ENCODE data around the gene CTH.

CTH gene

GRCh38 chr1:70384542-70384941, 26.5 kb upstream of the CTH start:
- no peaks in the 10 kb centered on the region for H3K9me3 ChIP-seq (ENCODE audit: severe bottlenecking)
- no peak overlapping the region for H3K4me3 ChIP-seq (ENCODE audit: severe bottlenecking)
- ATAC-seq (ENCODE audit: low read depth) (no peak), DNase-seq (ENCODE audit: low spot score) (no peak)
- no peak overlapping the region for H3K27ac ChIP-seq (ENCODE audit: poor library complexity, severe bottlenecking)
- no peaks in the 10 kb centered on the region for H3K36me3 ChIP-seq (ENCODE audit: low read depth)
- H3K4me1 ChIP-seq (ENCODE audit: insufficient read depth, poor library complexity, severe bottlenecking), result no peaks in the 10 kb centered on the region
- H3K27me3 ChIP-seq (ENCODE audit: insufficient read depth, poor library complexity, severe bottlenecking), result no peaks in the 10 kb centered on the region
- no peak for TF ChIP-seq CTCF (IDR thresholded peaks at IDR 0.05; ENCODE audit: poor library complexity, severe bottlenecking)

- TF ChIP-seq CTCF (IDR thresholded peaks at IDR 0.05; ENCODE audit: poor library complexity, severe bottlenecking), result no peak
- no peaks in the 10 kb centered on the region for H3K27me3 ChIP-seq (ENCODE audit: insufficient read depth, poor library complexity, severe bottlenecking)
- H3K9me3 ChIP-seq (ENCODE audit: severe bottlenecking), result no peaks in the 10 kb centered on the region
- H3K36me3 ChIP-seq (ENCODE audit: low read depth), result no peaks in the 10 kb centered on the region
- ATAC-seq (ENCODE audit: low read depth), result no peak
- DNase-seq (ENCODE audit: low spot score), result no peak
- H3K4me1 ChIP-seq (ENCODE audit: insufficient read depth, poor library complexity, severe bottlenecking), result no peaks in the 10 kb centered on the region
- H3K4me3 ChIP-seq (ENCODE audit: severe bottlenecking), result no peak overlapping the region
- H3K27ac ChIP-seq (ENCODE audit: poor library complexity, severe bottlenecking), result no peak overlapping the region
Measured at GRCh38 chr1:70385477-70385876, 25.6 kb upstream of the CTH start.

GRCh38 chr1:70386121-70386520, 24.9 kb upstream of the CTH start:
- H3K9me3 ChIP-seq (ENCODE audit: severe bottlenecking), result no peaks in the 10 kb centered on the region
- TF ChIP-seq CTCF (IDR thresholded peaks at IDR 0.05; ENCODE audit: poor library complexity, severe bottlenecking), result no peak
- no peaks in the 10 kb centered on the region for H3K36me3 ChIP-seq (ENCODE audit: low read depth)
- H3K27ac ChIP-seq (ENCODE audit: poor library complexity, severe bottlenecking), result no peak overlapping the region
- H3K27me3 ChIP-seq (ENCODE audit: insufficient read depth, poor library complexity, severe bottlenecking), result no peaks in the 10 kb centered on the region
- DNase-seq (ENCODE audit: low spot score) (no peak), ATAC-seq (ENCODE audit: low read depth) (no peak)
- no peak overlapping the region for H3K4me3 ChIP-seq (ENCODE audit: severe bottlenecking)
- H3K4me1 ChIP-seq (ENCODE audit: insufficient read depth, poor library complexity, severe bottlenecking), result no peaks in the 10 kb centered on the region

GRCh38 chr1:70387507-70387906, 23.6 kb upstream of the CTH start:
- ATAC-seq (ENCODE audit: low read depth), result no peak

GRCh38 chr1:70392626-70393025, 18.4 kb upstream of the CTH start:
- Histone ChIP-seq H3K27ac (ENCODE audit: poor library complexity, severe bottlenecking) (no peak overlapping the region), H3K36me3 (ENCODE audit: low read depth) (no peaks in the 10 kb centered on the region), H3K27me3 (ENCODE audit: insufficient read depth, poor library complexity, severe bottlenecking) (no peaks in the 10 kb centered on the region), H3K4me3 (ENCODE audit: severe bottlenecking) (no peak overlapping the region), H3K9me3 (ENCODE audit: severe bottlenecking) (no peaks in the 10 kb centered on the region), H3K4me1 (ENCODE audit: insufficient read depth, poor library complexity, severe bottlenecking) (no peaks in the 10 kb centered on the region)
- ATAC-seq (ENCODE audit: low read depth) (no peak), DNase-seq (ENCODE audit: low spot score) (no peak)
- TF ChIP-seq CTCF (IDR thresholded peaks at IDR 0.05; ENCODE audit: poor library complexity, severe bottlenecking), result no peak

More at GRCh38 chr1:70387507-70387906, 23.6 kb upstream of the CTH start:
- H3K9me3 ChIP-seq (ENCODE audit: severe bottlenecking), result no peaks in the 10 kb centered on the region
- H3K27me3 ChIP-seq (ENCODE audit: insufficient read depth, poor library complexity, severe bottlenecking), result no peaks in the 10 kb centered on the region
- no peaks in the 10 kb centered on the region for H3K4me1 ChIP-seq (ENCODE audit: insufficient read depth, poor library complexity, severe bottlenecking)
- DNase-seq (ENCODE audit: low spot score), result no peak
- no peak for TF ChIP-seq CTCF (IDR thresholded peaks at IDR 0.05; ENCODE audit: poor library complexity, severe bottlenecking)
- no peak overlapping the region for H3K4me3 ChIP-seq (ENCODE audit: severe bottlenecking)
- H3K36me3 ChIP-seq (ENCODE audit: low read depth), result no peaks in the 10 kb centered on the region
- H3K27ac ChIP-seq (ENCODE audit: poor library complexity, severe bottlenecking), result no peak overlapping the region

All from RWPE2 (cell line).